HepG2 (cell line): ENCODE data around the gene ZCCHC3. TPM values are rescaled to one million over a fixed set of nuclear protein-coding genes. Genes with fewer than 3 reads are reported as not detected.

ENCODE experiments used
- CBX5 ChIP-seq: sonication (generic); formaldehyde crosslinking; IDR thresholded peaks from 2 replicates; pipeline ENCODE4 v1.4.0; 2020; ENCODE audit warnings: missing genetic modification reagents, borderline replicate concordance
- ESRRA ChIP-seq: sonication (generic); formaldehyde crosslinking; IDR thresholded peaks from 2 replicates; pipeline ENCODE4 v1.5.1; 2020; ENCODE audit warnings: mild to moderate bottlenecking, low read depth, missing genetic modification reagents
- HCFC1 ChIP-seq: fragments of 150-350 bp; IDR thresholded peaks from 2 replicates; pipeline ENCODE4 v1.6.1; 2014; ENCODE audit warnings: low read depth, low read length
- IKZF5 ChIP-seq: IDR thresholded peaks from 2 replicates; pipeline ENCODE4 v1.6.1; 2018; ENCODE audit warnings: missing genetic modification reagents, mild to moderate bottlenecking, missing compliant biosample characterization
- KAT8 ChIP-seq: IDR thresholded peaks from 2 replicates; pipeline ENCODE4 v1.6.1; 2016; ENCODE audit warnings: missing genetic modification reagents, missing compliant biosample characterization
- KMT2A ChIP-seq: sonication (generic); formaldehyde crosslinking; IDR thresholded peaks from 2 replicates; pipeline ENCODE4 v1.4.0; 2020; ENCODE audit warnings: missing genetic modification reagents
- RXRB ChIP-seq: IDR thresholded peaks from 2 replicates; pipeline ENCODE4 v1.6.1; 2016; ENCODE audit warnings: borderline replicate concordance, missing genetic modification reagents, missing compliant biosample characterization
- SP5 ChIP-seq: IDR thresholded peaks from 2 replicates; pipeline ENCODE4 v1.6.1; 2016; ENCODE audit warnings: low read depth, borderline replicate concordance
- STAT5B ChIP-seq: sonication (generic); formaldehyde crosslinking; IDR thresholded peaks from 2 replicates; pipeline ENCODE4 v1.4.0; 2020; ENCODE audit warnings: missing genetic modification reagents
- TAF15 ChIP-seq: fragments of 200-400 bp; formaldehyde crosslinking; IDR thresholded peaks from one replicate; pipeline ENCODE4 v1.6.1; 2018; ENCODE audit warnings: mild to moderate bottlenecking, low read depth, low read length; ENCODE audit not compliant: poor library complexity, severe bottlenecking
- ZBTB4 ChIP-seq: sonication (generic); formaldehyde crosslinking; IDR thresholded peaks from 2 replicates; pipeline ENCODE4 v1.4.0; 2020; ENCODE audit warnings: missing genetic modification reagents, mild to moderate bottlenecking, borderline replicate concordance
- ZBTB7B ChIP-seq: sonication (generic); formaldehyde crosslinking; IDR thresholded peaks from 2 replicates; pipeline ENCODE4 v1.4.0; 2020; ENCODE audit warnings: missing genetic modification reagents
- ZNF276 ChIP-seq: sonication (generic); formaldehyde crosslinking; IDR thresholded peaks from 2 replicates; pipeline ENCODE4 v1.4.0; 2020; ENCODE audit warnings: mild to moderate bottlenecking, low read depth, missing genetic modification reagents
- ZNF382 ChIP-seq: sonication (generic); formaldehyde crosslinking; IDR thresholded peaks from 2 replicates; pipeline ENCODE4 v1.5.0; 2020; ENCODE audit warnings: missing genetic modification reagents, mild to moderate bottlenecking, borderline replicate concordance
- ZNF414 ChIP-seq: sonication (generic); formaldehyde crosslinking; IDR thresholded peaks from 2 replicates; pipeline ENCODE4 v1.5.0; 2020; ENCODE audit warnings: missing genetic modification reagents
- ZNF451 ChIP-seq: sonication (generic); formaldehyde crosslinking; IDR thresholded peaks from 2 replicates; pipeline ENCODE4 v1.5.0; 2020; ENCODE audit warnings: mild to moderate bottlenecking, missing genetic modification reagents
- ZNF501 ChIP-seq: sonication (generic); formaldehyde crosslinking; IDR thresholded peaks from 2 replicates; pipeline ENCODE4 v1.5.1; 2020; ENCODE audit warnings: mild to moderate bottlenecking, moderate library complexity, missing genetic modification reagents
- ZNF543 ChIP-seq: sonication (generic); formaldehyde crosslinking; IDR thresholded peaks from 2 replicates; pipeline ENCODE4 v1.4.0; 2020; ENCODE audit warnings: mild to moderate bottlenecking, missing genetic modification reagents
- ZNF577 ChIP-seq: sonication (generic); formaldehyde crosslinking; IDR thresholded peaks from 2 replicates; pipeline ENCODE4 v1.4.0; 2020; ENCODE audit warnings: mild to moderate bottlenecking, low read depth, missing genetic modification reagents, borderline replicate concordance
- ZNF704 ChIP-seq: sonication (generic); formaldehyde crosslinking; IDR thresholded peaks from 2 replicates; pipeline ENCODE4 v1.8.1; 2023; ENCODE audit warnings: mild to moderate bottlenecking, inconsistent platforms, moderate library complexity, missing genetic modification reagents, borderline replicate concordance
- polyA plus RNA-seq, 8 experiments: library from polyadenylated mRNA; depleted of rRNA in 3 of 8; stranded (reverse) in 7 of 8; unstranded in 1 of 8; fragments of >200 nt; fragmentation: Illumina TruSeq in 4 of 8; extraction: Trizol in 4 of 8; gene quantifications; 2 replicates each; pipeline versions ENCODE4 v1.2.1 to v1.2.3, GENCODE V29; 2011 to 2016; ENCODE audit warnings: low read depth in 4 of 8, missing spikeins in 1 of 8, mixed read lengths in 1 of 8; ENCODE audit not compliant: insufficient read depth in 1 of 8
- total RNA-seq, 5 experiments: library from RNA; depleted of rRNA; stranded (reverse); fragments of >200 nt; fragmentation: Illumina TruSeq; extraction: Trizol; gene quantifications; 2 replicates each; pipeline ENCODE4 v1.2.3, GENCODE V29; 2016; ENCODE audit warnings: low read depth in 1 of 5

Gene ZCCHC3
- total and polyA plus RNA-seq, 2 of the 13 experiments (the other 11 are each of a cell fraction or from before 2014, with no cell fraction given), result 46.6 to 63.0 TPM

GRCh38 chr20:347640-348484 lies 50.5 kb downstream of the ZCCHC3 start (continued):
- TF ChIP-seq ZBTB4, result peak; percentile 78; the same call in 1 of the 2 replicates
- TF ChIP-seq ZNF451 (CRISPR knock-in tag), result peak; percentile 91
- peak; percentile 99 for TF ChIP-seq ZBTB7B (CRISPR knock-in tag)
- peak; percentile 97 for TF ChIP-seq CBX5 (CRISPR knock-in tag)
- peak; percentile 99 for TF ChIP-seq RXRB (CRISPR knock-in tag)
- peak; percentile 32; the same call in 1 of the 2 replicates for TF ChIP-seq HCFC1
- TF ChIP-seq ZNF577, result 0 out of 2 replicates have a peak, but pooled peaks have one; percentile 52
- TF ChIP-seq ZNF704, result no peak; the same call in 1 of the 2 replicates
- TF ChIP-seq ZNF543 (CRISPR knock-in tag), result peak; percentile 89; the same call in 1 of the 2 replicates
- TF ChIP-seq ZNF382, result no peak
- peak; percentile 99 for TF ChIP-seq IKZF5
- TF ChIP-seq ESRRA (CRISPR knock-in tag), result peak; percentile 100
- peak; percentile 85 for TF ChIP-seq KAT8
- TF ChIP-seq KMT2A, result peak; percentile 85
- peak; percentile 99 for TF ChIP-seq ZNF414 (CRISPR knock-in tag)
- peak; percentile 97 for TF ChIP-seq SP5 (CRISPR knock-in tag)
- 0 out of 2 replicates have a peak, but pooled peaks have one; percentile 33 for TF ChIP-seq ZNF276
- peak; percentile 90; the same call in 1 of the 2 replicates for TF ChIP-seq ZNF501 (CRISPR knock-in tag)
- TF ChIP-seq TAF15, result peak; percentile 98
- TF ChIP-seq STAT5B (CRISPR knock-in tag), result no peak; the same call in 1 of the 2 replicates
